CD4-positive, alpha-beta T cell treated with Interleukin-6 at 100 ng/mL for 8 hours (primary cell): ENCODE measurements around the gene SRR.

Experiments used
- DNase-seq: peaks from one replicate; pipeline ENCODE4 v3.0.0-alpha.2; 2020; ENCODE audit warnings: mixed read lengths, low spot score

SRR gene

DNA sequence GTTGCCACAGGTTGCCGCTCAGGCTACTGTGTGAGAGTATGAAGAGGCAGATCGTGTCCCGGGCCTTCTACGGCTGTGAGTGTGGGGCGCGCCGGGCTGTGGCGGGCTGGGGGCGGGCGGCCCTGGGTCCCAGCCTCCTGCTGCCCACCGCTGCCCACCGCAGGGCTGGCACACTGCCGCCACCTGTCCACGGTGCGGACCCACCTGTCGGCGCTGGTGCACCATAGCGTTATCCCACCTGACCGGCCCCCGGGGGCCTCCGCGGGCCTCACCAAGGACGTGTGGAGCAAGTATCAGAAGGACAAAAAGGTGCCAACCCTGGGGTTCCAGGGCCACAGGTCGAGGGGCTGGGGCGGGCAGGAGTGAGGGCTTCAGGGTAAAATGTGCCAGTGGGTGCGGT lies 68.4 kb downstream of the SRR start:
- DNase-seq: no peak

GRCh38 chr17:2372681-2373080 lies 68.9 kb downstream of the SRR start:
- DNase-seq: no peak

DNA sequence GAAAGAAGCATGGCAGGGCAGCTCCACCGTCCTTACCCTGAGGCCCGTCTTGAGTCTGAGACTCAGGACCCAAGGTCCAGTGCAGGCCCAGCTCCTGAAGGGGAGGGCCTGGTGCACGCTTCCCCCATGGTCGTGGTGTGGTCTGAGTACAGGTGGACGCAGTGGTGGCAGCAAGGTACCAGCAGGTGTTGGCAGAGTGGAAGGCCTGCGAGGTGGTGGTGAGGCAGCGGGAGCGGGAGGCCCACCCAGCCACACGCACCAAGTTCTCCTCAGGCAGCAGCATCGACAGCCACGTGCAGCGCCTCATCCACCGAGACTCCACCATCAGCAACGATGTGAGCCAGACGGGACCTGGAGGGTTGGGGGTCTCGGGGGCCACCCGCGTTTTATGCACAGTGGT lies 69.4 kb downstream of the SRR start:
- DNase-seq: no peak
